Epithelial cell of proximal tubule (primary cell): ENCODE results near the gene MALRD1. TPM values are rescaled to one million over a fixed set of nuclear protein-coding genes. Genes with fewer than 3 reads are reported as not detected.

Experiments used
- DNase-seq: peaks from one replicate; pipeline ENCODE4 v3.0.0-alpha.2; 2011; ENCODE audit warnings: low read depth
- H3K4me3 ChIP-seq: 2 replicates; pipeline ENCODE4 v1.5.1; 2011; ENCODE audit warnings: low read depth, mild to moderate bottlenecking, low read length
- total RNA-seq: library from RNA; depleted of rRNA; stranded (reverse); fragments of >200 nt; gene quantifications from 2 replicates; pipeline ENCODE4 v1.2.3, GENCODE V29; 2015
- TF ChIP-seq, protein P1 (sequence below): conservative IDR thresholded peaks from 2 replicates; pipeline ENCODE4 v1.5.1; 2012; ENCODE audit warnings: low read depth, mild to moderate bottlenecking, low read length

MALRD1 gene
- total RNA-seq, 1 donor from 2014 or later = 0.06 TPM

DNA sequence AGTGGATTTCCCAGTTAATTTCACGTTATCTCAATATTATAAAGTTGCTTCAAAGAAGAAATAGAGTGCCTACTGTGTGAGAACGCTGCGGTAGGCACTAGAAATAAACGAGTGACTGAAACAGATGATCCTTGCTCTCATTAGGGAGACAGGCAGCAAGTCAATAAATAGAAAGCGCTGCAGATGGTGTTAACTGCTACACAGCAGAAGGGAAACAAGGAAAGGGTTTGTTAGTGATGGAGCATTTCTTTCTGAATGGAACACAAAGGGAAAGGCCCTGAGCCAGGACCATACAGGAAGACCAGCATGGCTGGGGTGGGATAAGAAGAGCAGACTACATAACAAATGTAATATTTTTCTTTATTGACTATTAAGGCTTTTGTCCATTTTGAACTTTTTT lies 235.2 kb downstream of the MALRD1 start:
- TF ChIP-seq, protein P1, sequence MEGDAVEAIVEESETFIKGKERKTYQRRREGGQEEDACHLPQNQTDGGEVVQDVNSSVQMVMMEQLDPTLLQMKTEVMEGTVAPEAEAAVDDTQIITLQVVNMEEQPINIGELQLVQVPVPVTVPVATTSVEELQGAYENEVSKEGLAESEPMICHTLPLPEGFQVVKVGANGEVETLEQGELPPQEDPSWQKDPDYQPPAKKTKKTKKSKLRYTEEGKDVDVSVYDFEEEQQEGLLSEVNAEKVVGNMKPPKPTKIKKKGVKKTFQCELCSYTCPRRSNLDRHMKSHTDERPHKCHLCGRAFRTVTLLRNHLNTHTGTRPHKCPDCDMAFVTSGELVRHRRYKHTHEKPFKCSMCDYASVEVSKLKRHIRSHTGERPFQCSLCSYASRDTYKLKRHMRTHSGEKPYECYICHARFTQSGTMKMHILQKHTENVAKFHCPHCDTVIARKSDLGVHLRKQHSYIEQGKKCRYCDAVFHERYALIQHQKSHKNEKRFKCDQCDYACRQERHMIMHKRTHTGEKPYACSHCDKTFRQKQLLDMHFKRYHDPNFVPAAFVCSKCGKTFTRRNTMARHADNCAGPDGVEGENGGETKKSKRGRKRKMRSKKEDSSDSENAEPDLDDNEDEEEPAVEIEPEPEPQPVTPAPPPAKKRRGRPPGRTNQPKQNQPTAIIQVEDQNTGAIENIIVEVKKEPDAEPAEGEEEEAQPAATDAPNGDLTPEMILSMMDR = no peak
- no peak for DNase-seq
- no peak overlapping the region for H3K4me3 ChIP-seq

DNA sequence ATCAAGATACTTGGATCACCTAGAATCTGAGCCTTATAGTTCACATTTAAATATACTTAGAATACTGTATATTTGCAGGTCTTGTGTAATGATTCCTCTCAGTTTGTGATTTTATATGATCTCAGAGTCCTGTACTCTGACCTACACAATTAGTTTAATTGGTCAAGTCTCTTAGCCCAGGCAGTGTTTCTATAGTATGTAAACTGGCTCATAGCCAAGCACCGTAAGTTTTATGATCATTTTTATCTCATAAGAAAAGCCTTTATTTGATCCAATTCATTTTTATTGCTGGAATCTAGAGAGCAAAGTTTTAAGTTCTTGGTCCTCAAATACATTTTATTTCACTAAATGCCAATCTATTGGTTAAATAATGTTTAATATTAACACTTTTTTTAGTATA lies 242.2 kb downstream of the MALRD1 start:
- H3K4me3 ChIP-seq = no peak overlapping the region
- no peak for DNase-seq
- TF ChIP-seq, protein P1 = no peak

DNA sequence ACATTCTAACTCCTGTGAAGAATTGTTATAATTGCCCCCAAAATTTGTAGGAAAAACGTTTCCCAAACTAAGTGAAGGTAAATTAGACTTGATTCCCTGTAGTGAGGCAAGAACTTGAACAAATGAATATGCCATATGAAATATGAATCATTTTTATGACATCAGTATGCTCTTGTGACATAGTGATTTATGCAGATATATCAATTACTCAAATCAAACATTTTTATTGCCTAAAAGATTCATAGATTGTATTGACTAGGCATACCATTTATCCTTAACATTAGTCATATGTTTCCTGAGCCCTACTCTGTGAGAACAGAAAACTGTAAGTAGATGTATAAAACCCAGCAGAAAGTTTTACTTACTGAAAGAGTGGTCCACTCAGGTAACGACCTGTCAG lies 245.6 kb downstream of the MALRD1 start:
- TF ChIP-seq, protein P1 = no peak
- DNase-seq = no peak

DNA sequence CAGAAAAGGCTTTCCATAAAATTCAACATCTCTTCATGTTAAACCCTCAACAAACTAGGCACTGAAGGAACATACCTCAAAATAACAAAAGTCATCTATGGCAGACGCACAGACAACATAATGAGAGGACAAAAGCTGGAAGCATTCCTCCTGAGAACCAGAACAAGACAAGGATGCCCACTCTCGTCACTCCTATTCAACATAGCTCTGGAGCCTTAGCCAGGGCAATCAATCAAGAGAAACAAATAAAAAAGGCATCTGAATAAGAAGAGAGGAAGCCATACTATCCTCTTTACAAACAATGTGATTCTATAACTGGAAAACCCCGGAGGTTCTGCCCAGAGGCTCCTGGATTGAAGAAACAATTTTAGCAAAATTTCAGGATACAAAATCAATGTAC lies 251.0 kb downstream of the MALRD1 start:
- no peak overlapping the region for H3K4me3 ChIP-seq
- TF ChIP-seq, protein P1 = no peak
- DNase-seq = no peak

More for the DNA sequence above, 245.6 kb downstream of the MALRD1 start:
- no peak overlapping the region for H3K4me3 ChIP-seq

DNA sequence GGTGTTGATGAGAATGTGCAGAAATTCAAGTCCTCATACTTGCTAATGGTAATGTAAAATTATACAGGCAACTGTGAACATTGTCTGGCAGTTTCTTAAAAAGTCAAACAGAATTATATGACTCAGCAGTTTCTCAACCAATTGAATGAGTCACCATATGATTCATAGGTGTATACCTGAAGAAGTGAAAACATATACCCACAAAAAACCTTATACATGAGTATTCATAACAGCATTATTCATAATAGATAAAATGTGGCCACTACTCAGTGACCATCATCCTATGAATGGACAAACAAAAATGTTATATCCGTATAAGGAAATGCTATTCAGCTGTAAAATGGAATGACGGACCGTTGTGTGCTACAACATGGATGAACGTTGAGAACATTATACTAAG lies 253.5 kb downstream of the MALRD1 start:
- DNase-seq = no peak
- TF ChIP-seq, protein P1 = no peak
- H3K4me3 ChIP-seq = no peak overlapping the region

DNA sequence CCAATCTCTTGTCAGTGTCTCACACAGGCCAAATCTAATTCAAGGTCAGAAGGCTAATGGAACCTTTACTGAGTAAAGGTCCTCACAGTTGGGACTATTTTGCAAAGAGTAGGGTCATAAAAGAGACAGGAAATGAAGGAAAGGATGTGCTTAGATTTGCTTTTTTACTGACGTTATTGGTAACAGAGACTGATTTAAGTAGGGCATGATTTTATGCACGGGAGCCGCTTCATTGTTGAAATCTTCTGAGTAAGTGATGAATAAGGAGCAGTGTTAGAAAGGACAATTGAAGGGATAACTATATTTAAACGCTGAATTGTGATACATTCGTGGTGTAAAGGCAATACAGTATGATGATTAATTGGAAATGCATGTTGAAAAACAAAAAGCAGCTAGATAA lies 261.5 kb downstream of the MALRD1 start:
- no peak for DNase-seq
- TF ChIP-seq, protein P1 = no peak
- no peak overlapping the region for H3K4me3 ChIP-seq

DNA sequence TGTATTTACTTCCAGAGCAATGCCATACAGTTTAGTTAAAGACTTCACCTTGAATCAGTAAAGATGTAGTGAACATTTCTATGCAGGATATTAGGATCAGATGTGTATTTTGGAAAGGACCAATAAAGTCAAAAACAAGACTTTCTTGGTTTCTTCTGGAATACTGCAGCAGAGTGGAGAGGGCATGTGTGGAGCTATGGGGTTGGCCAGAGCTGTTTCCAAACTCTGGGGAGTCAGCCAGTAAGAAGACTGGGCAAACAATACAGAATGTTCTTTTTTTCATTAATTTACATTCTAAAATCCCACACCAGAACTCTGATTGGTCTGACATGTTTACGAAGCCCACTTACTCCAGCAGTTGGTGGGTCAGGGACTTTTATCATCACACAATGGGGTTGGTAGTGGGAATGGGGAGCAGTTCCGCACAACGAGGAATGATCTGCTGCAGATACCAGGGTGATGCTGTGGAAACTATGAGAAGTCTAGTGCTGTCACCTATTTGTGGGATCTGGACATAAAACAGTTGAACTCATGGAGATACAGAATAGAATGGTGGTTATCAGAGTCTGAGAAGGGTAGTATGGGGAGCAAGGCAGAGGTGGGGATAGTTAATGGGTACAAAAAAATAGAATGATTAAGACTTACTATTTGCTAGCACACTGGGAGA lies 267.7 kb downstream of the MALRD1 start:
- no peak for DNase-seq
- TF ChIP-seq, protein P1 = no peak
- H3K4me3 ChIP-seq = no peak overlapping the region
